Effector memory CD4-positive, alpha-beta T cell (primary cell): ENCODE data around the gene PGP.

Experiments used
- DNase-seq, 3 donors: peaks; one replicate each; pipeline ENCODE4 v3.0.0-alpha.2; 2020
- H3K27ac ChIP-seq: 2 replicates; pipeline ENCODE4 v1.7.0; 2013; ENCODE audit warnings: mild to moderate bottlenecking, low read length, moderate library complexity; ENCODE audit not compliant: insufficient read depth, poor library complexity, severe bottlenecking
- H3K27me3 ChIP-seq: replicated peaks from 2 replicates; pipeline ENCODE4 v1.7.0; 2013; ENCODE audit warnings: mild to moderate bottlenecking, low read length; ENCODE audit not compliant: insufficient read depth, control insufficient read depth, poor library complexity, severe bottlenecking
- H3K36me3 ChIP-seq: 2 replicates; pipeline ENCODE4 v1.7.0; 2013; ENCODE audit warnings: mild to moderate bottlenecking, low read length, moderate library complexity; ENCODE audit not compliant: control insufficient read depth, insufficient read depth
- H3K4me1 ChIP-seq: 2 replicates; pipeline ENCODE4 v1.7.0; 2013; ENCODE audit warnings: low read length, mild to moderate bottlenecking; ENCODE audit not compliant: control insufficient read depth, insufficient read depth, poor library complexity, severe bottlenecking
- H3K4me3 ChIP-seq: 2 replicates; pipeline ENCODE4 v1.7.0; 2013; ENCODE audit warnings: low read length, low read depth, mild to moderate bottlenecking; ENCODE audit not compliant: insufficient read depth, poor library complexity, severe bottlenecking
- H3K9me3 ChIP-seq: 2 replicates; pipeline ENCODE4 v1.7.0; 2013; ENCODE audit warnings: mild to moderate bottlenecking, low read length, moderate library complexity; ENCODE audit not compliant: control insufficient read depth

The PGP gene

GRCh38 chr16:2232094-2232990 is 17.7 kb upstream of the PGP start:
- H3K27ac ChIP-seq, result no peak overlapping the region
- H3K36me3 ChIP-seq, result peaks cover 75% of the 10 kb centered on the region
- DNase-seq, result no peak
- H3K4me3 ChIP-seq, result no peak overlapping the region
- H3K27me3 ChIP-seq, result peaks cover 7% of the 10 kb centered on the region
- no peaks in the 10 kb centered on the region for H3K9me3 ChIP-seq
- peaks cover 11% of the 10 kb centered on the region for H3K4me1 ChIP-seq

- Histone ChIP-seq H3K27ac (no peak overlapping the region), H3K9me3 (no peaks in the 10 kb centered on the region), H3K36me3 (peaks cover 75% of the 10 kb centered on the region), H3K4me1 (peaks cover 2% of the 10 kb centered on the region), H3K4me3 (no peak overlapping the region), H3K27me3 (peaks cover 3% of the 10 kb centered on the region)
- DNase-seq, result no peak
These were observed 16.6 kb upstream of the PGP start for GRCh38 chr16:2231016-2231931.

GRCh38 chr16:2230376-2230775 is 15.7 kb upstream of the PGP start:
- Histone ChIP-seq H3K4me3 (no peak overlapping the region), H3K4me1 (no peaks in the 10 kb centered on the region), H3K36me3 (peaks cover 73% of the 10 kb centered on the region), H3K9me3 (no peaks in the 10 kb centered on the region), H3K27me3 (no peaks in the 10 kb centered on the region), H3K27ac (no peak overlapping the region)
- no peak for DNase-seq

- peaks cover 67% of the 10 kb centered on the region for H3K36me3 ChIP-seq
- H3K27ac ChIP-seq, result no peak overlapping the region
- H3K27me3 ChIP-seq, result no peaks in the 10 kb centered on the region
- H3K4me3 ChIP-seq, result no peak overlapping the region
- H3K4me1 ChIP-seq, result no peaks in the 10 kb centered on the region
- DNase-seq, result no peak
- no peaks in the 10 kb centered on the region for H3K9me3 ChIP-seq
These were observed 15.1 kb upstream of the PGP start for GRCh38 chr16:2229632-2230250.

GRCh38 chr16:2229091-2229490 is 14.5 kb upstream of the PGP start:
- Histone ChIP-seq H3K9me3 (no peaks in the 10 kb centered on the region), H3K36me3 (peaks cover 60% of the 10 kb centered on the region), H3K4me3 (no peak overlapping the region), H3K27ac (no peak overlapping the region), H3K27me3 (no peaks in the 10 kb centered on the region), H3K4me1 (peaks cover 2% of the 10 kb centered on the region)
- no peak for DNase-seq

- Histone ChIP-seq H3K27me3 (no peaks in the 10 kb centered on the region), H3K27ac (no peak overlapping the region), H3K4me1 (peaks cover 6% of the 10 kb centered on the region), H3K36me3 (peaks cover 52% of the 10 kb centered on the region), H3K9me3 (no peaks in the 10 kb centered on the region), H3K4me3 (no peak overlapping the region)
- no peak for DNase-seq
These were observed 13.7 kb upstream of the PGP start for GRCh38 chr16:2228161-2228824.

- H3K9me3 ChIP-seq, result no peaks in the 10 kb centered on the region
- H3K36me3 ChIP-seq, result peaks cover 38% of the 10 kb centered on the region
- no peaks in the 10 kb centered on the region for H3K27me3 ChIP-seq
- no peak overlapping the region for H3K4me3 ChIP-seq
- DNase-seq, result no peak
- no peak overlapping the region for H3K27ac ChIP-seq
- H3K4me1 ChIP-seq, result peaks cover 6% of the 10 kb centered on the region
These were observed 12.3 kb upstream of the PGP start for GRCh38 chr16:2226918-2227317.

- Histone ChIP-seq H3K27ac (no peak overlapping the region), H3K4me1 (peaks cover 6% of the 10 kb centered on the region), H3K27me3 (no peaks in the 10 kb centered on the region), H3K4me3 (no peak overlapping the region), H3K36me3 (peaks cover 32% of the 10 kb centered on the region), H3K9me3 (no peaks in the 10 kb centered on the region)
- no peak for DNase-seq
These were observed 11.7 kb upstream of the PGP start for GRCh38 chr16:2226245-2226793.

GRCh38 chr16:2223942-2224486 is 9.4 kb upstream of the PGP start:
- Histone ChIP-seq H3K4me1 (peaks cover 6% of the 10 kb centered on the region), H3K36me3 (peaks cover 9% of the 10 kb centered on the region), H3K4me3 (peak overlapping the region; percentile 95), H3K9me3 (no peaks in the 10 kb centered on the region), H3K27me3 (no peaks in the 10 kb centered on the region), H3K27ac (peak overlapping the region; percentile 84)
- no peak for DNase-seq
